Duodenal mucosa (tissue), 2 donors: ENCODE results near the gene CXCR6.

Experiments
- H3K27ac ChIP-seq: one replicate; pipeline ENCODE4 v1.7.0; 2013; ENCODE audit warnings: low read depth, low read length
- H3K27me3 ChIP-seq, 2 donors: one replicate each; pipeline ENCODE4 v1.7.0; 2013; ENCODE audit warnings: low read length in 2 of 2, control low read depth in 1 of 2; ENCODE audit not compliant: insufficient read depth in 2 of 2, control insufficient read depth in 1 of 2
- H3K36me3 ChIP-seq, 2 donors: one replicate each; pipeline ENCODE4 v1.7.0; 2013; ENCODE audit warnings: low read length in 2 of 2, control low read depth in 1 of 2; ENCODE audit not compliant: insufficient read depth in 2 of 2, control insufficient read depth in 1 of 2
- H3K4me1 ChIP-seq, 2 donors: one replicate each; pipeline ENCODE4 v1.7.0; 2013; ENCODE audit warnings: low read length in 2 of 2, control low read depth in 1 of 2; ENCODE audit not compliant: insufficient read depth in 2 of 2, control insufficient read depth in 1 of 2
- H3K4me3 ChIP-seq, 2 donors: one replicate each; pipeline ENCODE4 v1.7.0; 2013; ENCODE audit warnings: low read length in 2 of 2, low read depth in 1 of 2
- H3K9ac ChIP-seq, 2 donors: one replicate each; pipeline ENCODE4 v1.7.0; 2013; ENCODE audit warnings: low read length in 2 of 2, low read depth in 1 of 2
- H3K9me3 ChIP-seq, 2 donors: one replicate each; pipeline ENCODE4 v1.7.0; 2013; ENCODE audit warnings: low read length in 2 of 2, control low read depth in 1 of 2; ENCODE audit not compliant: control insufficient read depth in 1 of 2

Gene CXCR6

GRCh38 chr3:45947361-45947760 is 4.1 kb downstream of the CXCR6 start:
- Histone ChIP-seq H3K9ac (peak overlapping the region in 1 of 2 donors; percentile 12), H3K36me3 (peaks cover 46 to 71% of the 10 kb centered on the region in 2 donors), H3K27ac (no peak overlapping the region)

GRCh38 chr3:45948311-45948781 is 5.1 kb downstream of the CXCR6 start:
- Histone ChIP-seq H3K27me3 (no peaks in the 10 kb centered on the region), H3K36me3 (peaks cover 54 to 77% of the 10 kb centered on the region in 2 donors), H3K27ac (no peak overlapping the region), H3K4me3 (no peak overlapping the region), H3K4me1 (peaks cover 7 to 8% of the 10 kb centered on the region in 2 donors), H3K9ac (peak overlapping the region in 1 of 2 donors; percentile 12), H3K9me3 (no peaks in the 10 kb centered on the region)

More at GRCh38 chr3:45947361-45947760, 4.1 kb downstream of the CXCR6 start:
- Histone ChIP-seq H3K27me3 (no peaks in the 10 kb centered on the region), H3K9me3 (no peaks in the 10 kb centered on the region), H3K4me1 (peaks cover 7 to 8% of the 10 kb centered on the region in 2 donors), H3K4me3 (no peak overlapping the region)

DNA sequence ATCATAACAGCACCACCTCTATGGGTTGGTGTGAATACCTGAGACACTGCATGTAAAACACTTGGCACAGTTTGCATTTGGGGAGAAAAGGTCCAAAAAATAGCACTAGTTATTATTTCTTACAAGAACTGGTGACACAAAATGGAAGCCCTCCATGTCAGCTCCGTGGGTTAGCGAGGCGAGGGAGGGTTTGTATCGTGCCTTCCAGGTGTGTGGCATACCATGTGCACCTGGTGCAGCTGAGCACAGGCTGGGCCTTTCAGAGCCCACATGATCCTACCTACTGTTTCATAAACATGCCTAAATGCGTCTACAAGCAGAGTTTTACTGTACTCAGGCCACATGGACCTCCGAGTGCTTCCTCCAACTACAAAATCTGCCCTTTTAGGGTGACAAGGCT is 5.6 kb downstream of the CXCR6 start:
- peaks cover 59 to 83% of the 10 kb centered on the region in 2 donors for H3K36me3 ChIP-seq

DNA sequence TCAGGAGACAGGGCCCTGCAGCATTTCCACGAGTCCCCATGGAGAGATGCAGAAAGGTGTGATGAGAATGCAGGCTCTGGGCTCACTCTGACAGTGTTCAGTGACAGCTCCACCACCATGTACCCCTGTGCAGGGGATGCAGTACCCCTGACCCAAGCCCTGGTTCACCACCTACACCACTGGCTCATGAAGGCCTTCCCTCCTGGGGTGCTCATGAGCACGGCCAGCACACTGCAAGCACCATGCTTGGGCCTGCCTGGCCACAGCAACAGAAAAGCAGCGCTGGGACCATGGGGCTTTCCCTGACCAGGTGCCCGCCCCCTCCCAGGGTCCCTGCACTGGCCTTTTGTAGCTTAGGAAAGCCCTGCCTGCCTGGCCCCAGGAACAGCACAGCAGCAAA is 6.2 kb downstream of the CXCR6 start:
- Histone ChIP-seq H3K4me3 (no peak overlapping the region), H3K9me3 (no peaks in the 10 kb centered on the region), H3K27ac (no peak overlapping the region), H3K27me3 (no peaks in the 10 kb centered on the region), H3K9ac (no peak overlapping the region), H3K36me3 (peaks cover 65 to 88% of the 10 kb centered on the region in 2 donors), H3K4me1 (peaks cover 7 to 8% of the 10 kb centered on the region in 2 donors)

More for the DNA sequence above, 5.6 kb downstream of the CXCR6 start:
- Histone ChIP-seq H3K4me3 (peak overlapping the region in 1 of 2 donors; percentile 17), H3K9ac (no peak overlapping the region), H3K9me3 (no peaks in the 10 kb centered on the region), H3K27ac (no peak overlapping the region), H3K27me3 (no peaks in the 10 kb centered on the region), H3K4me1 (peaks cover 7 to 8% of the 10 kb centered on the region in 2 donors)

- H3K9ac ChIP-seq: no peak overlapping the region
- H3K27ac ChIP-seq: no peak overlapping the region
- no peaks in the 10 kb centered on the region for H3K27me3 ChIP-seq
- H3K9me3 ChIP-seq: no peaks in the 10 kb centered on the region
- H3K4me1 ChIP-seq: peaks cover 7 to 8% of the 10 kb centered on the region in 2 donors
- no peak overlapping the region for H3K4me3 ChIP-seq
- H3K36me3 ChIP-seq: peaks cover 64 to 94% of the 10 kb centered on the region in 2 donors
Measured at GRCh38 chr3:45950131-45950530, 6.9 kb downstream of the CXCR6 start.

GRCh38 chr3:45950686-45951600 is 7.7 kb downstream of the CXCR6 start:
- H3K4me3 ChIP-seq: no peak overlapping the region
- H3K27me3 ChIP-seq: no peaks in the 10 kb centered on the region
- peaks cover 69 to 97% of the 10 kb centered on the region in 2 donors for H3K36me3 ChIP-seq
- H3K9ac ChIP-seq: no peak overlapping the region
- no peaks in the 10 kb centered on the region for H3K9me3 ChIP-seq
- H3K4me1 ChIP-seq: peaks cover 7 to 8% of the 10 kb centered on the region in 2 donors
- H3K27ac ChIP-seq: no peak overlapping the region

GRCh38 chr3:45951946-45952345 is 8.7 kb downstream of the CXCR6 start:
- no peak overlapping the region for H3K9ac ChIP-seq
- no peaks in the 10 kb centered on the region for H3K27me3 ChIP-seq
- no peak overlapping the region for H3K27ac ChIP-seq
- no peak overlapping the region for H3K4me3 ChIP-seq
- peaks cover 62 to 95% of the 10 kb centered on the region in 2 donors for H3K36me3 ChIP-seq
- peaks cover 7 to 8% of the 10 kb centered on the region in 2 donors for H3K4me1 ChIP-seq
- no peaks in the 10 kb centered on the region for H3K9me3 ChIP-seq

- Histone ChIP-seq H3K27me3 (no peaks in the 10 kb centered on the region), H3K27ac (no peak overlapping the region), H3K9ac (no peak overlapping the region), H3K9me3 (no peaks in the 10 kb centered on the region), H3K4me1 (peaks cover 7 to 8% of the 10 kb centered on the region in 2 donors), H3K4me3 (no peak overlapping the region), H3K36me3 (peaks cover 59 to 95% of the 10 kb centered on the region in 2 donors)
Measured at GRCh38 chr3:45952456-45952855, 9.2 kb downstream of the CXCR6 start.

DNA sequence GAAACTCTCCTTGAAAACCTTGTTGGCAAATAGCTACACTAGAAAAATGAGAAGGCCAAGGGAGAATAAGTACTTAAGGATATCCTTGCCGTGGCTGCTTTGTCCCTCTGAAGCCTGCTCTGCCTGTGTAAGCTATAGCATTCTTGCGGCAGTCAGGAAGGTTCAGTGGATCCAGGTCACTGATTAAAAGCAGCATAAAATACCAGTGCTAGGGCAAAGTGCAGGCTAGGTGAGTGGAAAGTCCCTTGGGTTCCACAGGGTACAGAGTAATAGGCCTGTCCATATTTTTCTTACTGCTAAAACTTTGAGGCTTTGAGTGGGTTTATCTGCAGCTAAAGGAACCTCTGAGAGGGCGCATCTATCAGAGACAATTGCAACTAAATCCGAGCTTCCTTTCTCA is 10.3 kb downstream of the CXCR6 start:
- Histone ChIP-seq H3K27me3 (no peaks in the 10 kb centered on the region), H3K9ac (no peak overlapping the region), H3K27ac (no peak overlapping the region), H3K36me3 (peaks cover 67 to 97% of the 10 kb centered on the region in 2 donors), H3K4me1 (peaks cover 7 to 8% of the 10 kb centered on the region in 2 donors), H3K4me3 (no peak overlapping the region), H3K9me3 (no peaks in the 10 kb centered on the region)

- H3K9me3 ChIP-seq: no peaks in the 10 kb centered on the region
- peaks cover 0 to 3% of the 10 kb centered on the region in 2 donors for H3K4me1 ChIP-seq
- no peaks in the 10 kb centered on the region for H3K27me3 ChIP-seq
- no peak overlapping the region for H3K27ac ChIP-seq
- no peak overlapping the region for H3K9ac ChIP-seq
- H3K4me3 ChIP-seq: no peak overlapping the region
- peaks cover 67 to 97% of the 10 kb centered on the region in 2 donors for H3K36me3 ChIP-seq
Measured at GRCh38 chr3:45954306-45954705, 11.0 kb downstream of the CXCR6 start.
